Measurements from ENCODE around the gene CISH. TPM values are rescaled to one million over a fixed set of nuclear protein-coding genes. Genes with fewer than 3 reads are reported as not detected.

The CISH gene, protein sequence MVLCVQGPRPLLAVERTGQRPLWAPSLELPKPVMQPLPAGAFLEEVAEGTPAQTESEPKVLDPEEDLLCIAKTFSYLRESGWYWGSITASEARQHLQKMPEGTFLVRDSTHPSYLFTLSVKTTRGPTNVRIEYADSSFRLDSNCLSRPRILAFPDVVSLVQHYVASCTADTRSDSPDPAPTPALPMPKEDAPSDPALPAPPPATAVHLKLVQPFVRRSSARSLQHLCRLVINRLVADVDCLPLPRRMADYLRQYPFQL
- 0.46 to 0.78 TPM (median 0.66 TPM) in 5 replicates for total RNA-seq (2022; extraction: Qiagen RNA extraction; ENCODE audit: low read depth)

DNA sequence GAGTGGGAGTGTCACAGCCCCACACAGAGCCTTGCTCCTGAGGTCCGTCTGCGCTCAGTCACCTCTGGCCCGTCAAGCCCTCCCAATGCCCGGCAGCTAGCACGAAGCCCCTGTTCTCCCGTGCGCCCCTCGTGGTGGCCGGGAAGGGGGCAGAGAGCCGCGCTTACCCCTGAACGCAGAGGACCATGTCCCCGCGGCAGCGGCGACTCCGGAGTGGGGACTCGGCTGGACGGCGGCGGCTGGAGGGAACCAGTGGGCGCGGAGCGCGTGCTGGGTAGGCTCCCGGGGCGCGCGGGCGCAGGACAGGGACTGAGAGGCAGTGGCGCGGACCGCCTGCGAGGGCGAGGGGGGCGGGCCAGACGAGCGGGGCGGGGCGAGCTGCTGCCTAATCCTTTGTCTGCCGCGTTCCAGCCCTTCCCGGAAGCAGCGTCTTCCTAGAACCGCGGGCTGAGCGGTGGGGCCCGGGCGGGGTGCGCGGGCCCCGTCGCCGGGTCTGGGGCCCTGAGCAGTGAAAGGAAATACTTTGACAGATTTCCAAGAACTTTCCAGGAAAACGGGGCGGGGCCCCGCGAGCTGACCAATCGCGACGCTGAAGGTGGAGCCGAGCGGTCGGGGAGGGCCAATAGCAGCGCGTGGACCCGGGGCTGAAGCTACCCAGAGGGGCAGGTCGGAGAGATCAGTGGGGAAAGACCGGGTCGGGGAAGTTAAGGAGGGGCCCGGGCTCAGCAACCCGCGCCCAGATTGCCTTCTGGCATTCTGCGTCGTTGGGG is at the start of gene CISH:
CISH (minus strand) TSS at position 311 of the 770 bp plus-strand sequence; CDS start at position 187, 124 bp downstream.

DNA sequence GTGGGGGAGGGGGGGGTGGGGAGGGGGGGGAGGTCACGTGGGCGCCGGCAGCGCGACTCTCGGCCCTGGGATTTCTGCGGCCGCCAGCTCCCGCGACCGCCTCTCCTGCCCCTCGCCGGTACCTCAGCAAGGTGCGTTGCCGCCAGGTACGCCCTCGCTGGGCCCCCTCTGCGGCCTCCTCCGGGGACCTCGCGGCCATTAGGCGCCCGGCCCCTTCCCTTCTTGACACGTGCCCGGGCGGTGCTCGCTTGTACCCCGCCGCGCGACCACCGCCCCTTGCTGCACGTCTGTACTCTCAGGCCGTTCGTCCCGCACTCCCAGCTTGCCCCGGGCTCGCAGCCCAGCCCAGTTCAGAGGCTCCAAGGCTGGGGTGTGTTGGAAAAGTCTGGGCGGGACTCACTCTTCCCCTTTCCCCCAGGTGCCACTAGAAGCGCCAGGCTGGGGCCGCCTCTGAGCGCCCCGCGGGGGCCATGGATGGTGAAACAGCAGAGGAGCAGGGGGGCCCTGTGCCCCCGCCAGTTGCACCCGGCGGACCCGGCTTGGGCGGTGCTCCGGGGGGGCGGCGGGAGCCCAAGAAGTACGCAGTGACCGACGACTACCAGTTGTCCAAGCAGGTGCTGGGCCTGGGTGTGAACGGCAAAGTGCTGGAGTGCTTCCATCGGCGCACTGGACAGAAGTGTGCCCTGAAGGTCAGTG is 5.7 kb upstream of the CISH start, which contains the start of gene MAPKAPK3:
MAPKAPK3 (plus strand) TSS at position 56 of the 696 bp plus-strand sequence; CDS start at position 471, 415 bp downstream.

DNA sequence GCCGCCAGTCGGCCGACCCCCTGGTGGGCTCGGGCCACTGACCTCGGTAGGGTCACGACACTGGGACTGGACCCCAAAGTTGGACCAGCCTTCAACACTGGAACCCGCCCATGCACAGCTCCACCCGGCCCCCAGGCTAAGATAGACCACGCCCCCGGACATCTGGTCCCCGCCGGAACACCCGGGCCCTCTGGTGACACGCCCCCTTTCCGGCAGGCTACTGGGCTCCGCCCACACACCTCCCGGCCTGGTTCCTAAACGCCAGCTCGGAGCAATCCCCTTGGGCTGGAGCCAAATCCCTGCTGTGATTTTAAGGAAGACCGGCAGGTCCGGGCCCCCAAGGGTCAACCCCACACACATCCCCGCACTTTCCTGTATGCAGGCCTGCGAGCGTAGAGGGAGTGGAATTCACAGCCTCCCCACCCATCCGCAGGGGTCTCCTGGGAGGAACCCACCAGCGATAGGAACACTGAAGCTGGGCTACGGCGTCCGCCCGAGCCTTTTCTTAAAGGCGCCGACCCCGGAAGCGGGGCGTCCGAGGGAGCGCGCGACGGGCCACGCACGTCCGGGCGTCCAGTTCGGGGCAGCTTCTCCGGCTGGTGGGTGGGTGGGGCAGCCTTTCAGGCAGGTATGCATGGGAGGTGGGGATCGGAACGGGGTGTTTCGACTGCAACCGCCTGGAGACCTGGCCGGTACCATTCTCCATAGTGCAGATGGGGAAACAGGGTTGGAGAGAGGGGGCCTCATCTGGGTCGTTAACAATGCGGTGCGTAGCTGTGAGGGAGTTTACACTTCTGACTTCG is 42.4 kb downstream of the CISH start, which contains the start of gene HEMK1:
HEMK1 (plus strand) TSS at position 576 of the 803 bp plus-strand sequence. CDS start 1,583 bp downstream, outside the sequence.

DNA sequence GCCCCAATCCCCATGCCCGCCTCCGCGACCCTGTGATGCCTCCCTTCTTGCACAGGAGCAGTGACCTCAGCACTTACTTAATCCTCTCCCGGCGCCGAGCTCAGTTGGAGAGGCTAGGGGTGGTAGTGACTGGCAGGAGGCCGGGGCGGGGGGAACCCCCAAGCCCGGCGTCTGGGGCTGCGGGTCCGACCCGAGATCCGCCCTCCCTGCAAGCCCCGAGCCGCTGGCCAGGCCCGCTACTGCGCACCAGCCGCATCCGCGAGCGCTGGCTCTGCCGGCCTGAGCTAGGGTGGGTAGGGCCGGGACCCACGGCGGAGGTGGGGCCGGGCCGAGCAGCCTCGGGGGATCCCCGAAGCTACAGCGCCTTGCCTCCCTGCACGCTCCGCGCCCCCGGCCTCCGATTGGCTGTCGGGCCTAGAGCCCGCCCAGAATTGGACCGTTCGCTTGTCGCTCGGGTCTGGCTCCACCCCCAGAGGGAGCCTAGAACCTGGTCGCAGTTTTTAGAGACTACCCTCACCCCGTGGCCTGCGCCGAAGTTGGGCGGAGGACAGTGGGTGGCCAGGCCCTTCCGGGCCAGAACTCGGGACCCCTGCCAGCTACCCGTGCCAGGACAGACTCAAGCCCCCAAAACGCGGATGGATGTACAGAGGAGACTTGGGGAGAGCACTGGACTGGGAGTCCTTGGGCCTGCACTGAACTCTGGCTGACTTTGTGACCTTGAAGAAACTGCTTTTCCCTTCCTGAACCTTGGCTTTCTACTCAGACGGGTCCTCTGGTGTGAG is 44.0 kb downstream of the CISH start, which contains the start of gene C3orf18:
C3orf18 (minus strand) TSS at position 362 of the 782 bp plus-strand sequence. CDS start 2,048 bp downstream, outside the sequence.

Other genes starting within 250 kb of the CISH start
- gene CACNA2D2, start 108.1 kb downstream of the CISH start, total RNA-seq (2022; extraction: Qiagen RNA extraction; ENCODE audit: low read depth), result 0.28 to 0.66 TPM (median 0.52 TPM) in 5 replicates
- gene C3orf18, start 44.0 kb downstream of the CISH start, total RNA-seq (2022; extraction: Qiagen RNA extraction; ENCODE audit: low read depth), result 2.1 to 3.1 TPM (median 2.6 TPM) in 5 replicates
- gene HEMK1, start 42.3 kb downstream of the CISH start, total RNA-seq (2022; extraction: Qiagen RNA extraction; ENCODE audit: low read depth), result 4.9 to 6.9 TPM (median 6.5 TPM) in 5 replicates
- 21.9 to 27.4 TPM (median 24.5 TPM) in 5 replicates for gene MAPKAPK3, start 5.4 kb upstream of the CISH start, total RNA-seq (2022; extraction: Qiagen RNA extraction; ENCODE audit: low read depth)
- gene DOCK3, start 63.2 kb upstream of the CISH start, total RNA-seq (2022; extraction: Qiagen RNA extraction; ENCODE audit: low read depth), result 0.42 to 0.51 TPM (median 0.49 TPM) in 5 replicates